HG02759 (cell line): ENCODE results near the gene VMAC.

Experiments
- ATAC-seq: cut with Tn5 transposase; IDR thresholded peaks from one replicate; pipeline ENCODE4 v1.9.1; 2021; ENCODE audit warnings: mild to moderate bottlenecking, moderate library complexity; ENCODE audit not compliant: unreplicated experiment

VMAC gene

DNA sequence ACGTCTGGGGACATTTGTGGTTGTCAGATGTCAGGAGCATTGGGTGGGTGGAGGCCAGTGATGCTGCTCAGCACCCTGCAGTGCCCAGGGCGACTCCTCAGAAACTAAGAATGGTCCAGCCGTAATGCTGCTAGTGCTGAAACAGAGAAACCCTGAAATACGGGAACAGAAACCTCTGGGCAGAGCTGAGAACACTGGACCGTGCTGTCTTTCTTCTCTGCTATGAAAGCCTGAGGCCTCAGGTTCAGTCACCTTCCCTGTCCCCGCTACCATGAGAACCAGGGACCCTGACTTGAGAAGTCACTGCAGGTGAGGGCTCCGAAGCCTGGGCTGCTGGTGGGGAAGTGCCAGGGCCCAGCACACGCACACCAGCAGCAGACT is 22.8 kb downstream of the VMAC start:
- ATAC-seq, result no peak

DNA sequence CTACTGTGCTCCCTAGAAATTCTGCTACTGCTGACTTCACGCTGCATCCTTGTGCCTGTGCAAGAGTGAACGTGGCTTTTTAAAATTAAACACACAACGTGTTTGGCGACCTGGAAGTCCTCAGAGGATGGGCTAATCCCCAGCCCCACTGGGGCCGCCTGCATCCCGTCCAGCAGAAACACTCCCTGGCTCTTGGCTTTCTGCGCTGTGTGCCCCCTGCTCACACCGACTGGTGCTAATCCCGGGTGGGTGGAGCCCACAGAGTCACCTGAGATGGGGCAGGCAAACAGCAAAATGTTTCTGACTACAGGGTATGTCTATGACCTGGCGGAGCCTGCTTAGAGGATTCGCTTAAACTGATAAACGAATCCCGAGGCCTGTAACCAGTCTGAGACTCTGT is 24.5 kb downstream of the VMAC start:
- no peak for ATAC-seq

DNA sequence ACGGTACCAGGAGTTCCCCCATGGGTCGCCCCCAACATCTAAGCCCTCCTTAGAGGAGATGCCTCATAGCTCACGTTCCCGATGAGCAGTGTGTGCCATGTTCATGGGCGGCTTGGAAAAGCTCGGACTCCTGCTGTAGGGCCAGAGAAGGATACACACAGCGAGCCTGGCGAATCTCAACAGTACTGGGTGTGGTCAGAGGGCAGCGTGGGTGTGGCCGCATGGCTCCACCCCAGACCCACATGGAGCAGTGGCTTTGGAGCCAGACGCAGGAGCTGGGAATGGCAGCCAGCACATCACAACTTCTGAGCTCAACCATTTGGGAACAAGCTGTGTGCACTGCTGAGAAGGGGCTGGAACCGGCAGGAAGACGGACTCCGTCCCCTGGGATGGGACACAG is 25.0 kb downstream of the VMAC start:
- ATAC-seq, result no peak

DNA sequence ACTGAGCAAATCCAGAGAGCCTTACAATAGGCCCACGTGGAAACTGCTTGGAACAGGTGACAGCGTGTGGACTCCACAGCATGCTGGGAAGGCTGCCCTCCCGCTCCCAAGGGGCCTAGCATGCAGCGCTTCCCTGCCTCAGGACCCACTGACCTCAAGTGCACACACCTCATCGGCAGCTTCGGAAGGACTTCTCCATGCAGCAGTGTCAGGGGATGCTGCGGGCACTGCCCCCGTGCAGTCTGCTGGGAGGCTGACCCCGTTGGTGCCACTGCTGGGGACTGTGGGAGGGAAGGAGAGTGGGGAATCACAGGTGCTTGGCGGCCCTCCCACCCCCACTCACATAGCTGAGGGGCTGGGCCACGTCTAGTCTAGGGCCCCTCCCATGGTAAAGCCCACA is 26.6 kb downstream of the VMAC start:
- no peak for ATAC-seq

DNA sequence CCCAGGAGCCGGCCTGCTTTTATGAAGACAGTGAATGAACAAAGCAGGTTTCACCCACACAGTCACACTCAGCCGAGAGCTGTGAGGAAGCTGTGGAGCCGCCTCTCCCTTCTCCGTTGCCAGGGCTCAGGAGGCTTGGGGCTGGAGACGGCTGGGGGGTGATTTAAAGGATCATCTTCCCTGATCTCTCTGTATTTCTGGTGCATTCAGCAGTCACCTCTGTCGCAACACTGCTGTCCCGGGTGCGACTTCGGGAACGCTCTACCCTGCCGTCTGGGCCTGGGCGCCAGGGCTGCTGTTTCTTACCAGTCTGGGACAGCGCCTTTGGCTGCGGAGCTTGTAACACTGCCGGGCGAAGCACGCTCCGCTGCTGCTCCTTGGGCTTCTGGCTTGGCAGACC is 27.5 kb downstream of the VMAC start:
- no peak for ATAC-seq

DNA sequence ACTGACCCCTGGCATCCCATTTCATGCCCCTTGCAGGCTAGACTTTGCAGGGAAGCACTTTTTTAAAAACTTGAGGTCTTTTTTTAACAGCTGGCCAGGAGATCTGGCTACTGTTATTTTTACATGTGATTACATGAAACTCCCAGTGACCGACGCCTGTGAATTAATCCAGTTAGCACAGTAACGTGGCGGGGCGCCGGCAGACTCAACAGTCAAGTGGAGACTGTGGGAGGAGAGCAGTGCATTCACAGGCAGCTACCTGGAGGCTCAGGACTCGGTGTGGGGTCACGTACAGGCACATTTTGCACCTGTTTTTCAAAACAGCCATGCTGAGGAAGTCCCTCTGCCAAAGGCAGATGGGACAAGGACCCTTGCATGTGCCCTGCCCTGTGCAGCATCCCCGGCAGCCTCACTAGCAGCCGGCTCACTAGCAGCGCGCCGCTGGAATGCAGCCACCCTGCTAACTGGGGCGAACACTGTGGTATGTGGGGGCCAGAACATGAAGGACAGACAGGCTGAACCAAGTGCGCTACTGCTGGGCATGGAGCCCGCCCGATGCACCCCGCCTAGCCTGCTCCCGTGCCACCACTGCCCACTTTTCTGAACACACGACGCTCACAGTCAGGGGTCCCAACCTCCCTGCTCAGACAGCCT is 28.1 kb downstream of the VMAC start:
- ATAC-seq, result no peak

DNA sequence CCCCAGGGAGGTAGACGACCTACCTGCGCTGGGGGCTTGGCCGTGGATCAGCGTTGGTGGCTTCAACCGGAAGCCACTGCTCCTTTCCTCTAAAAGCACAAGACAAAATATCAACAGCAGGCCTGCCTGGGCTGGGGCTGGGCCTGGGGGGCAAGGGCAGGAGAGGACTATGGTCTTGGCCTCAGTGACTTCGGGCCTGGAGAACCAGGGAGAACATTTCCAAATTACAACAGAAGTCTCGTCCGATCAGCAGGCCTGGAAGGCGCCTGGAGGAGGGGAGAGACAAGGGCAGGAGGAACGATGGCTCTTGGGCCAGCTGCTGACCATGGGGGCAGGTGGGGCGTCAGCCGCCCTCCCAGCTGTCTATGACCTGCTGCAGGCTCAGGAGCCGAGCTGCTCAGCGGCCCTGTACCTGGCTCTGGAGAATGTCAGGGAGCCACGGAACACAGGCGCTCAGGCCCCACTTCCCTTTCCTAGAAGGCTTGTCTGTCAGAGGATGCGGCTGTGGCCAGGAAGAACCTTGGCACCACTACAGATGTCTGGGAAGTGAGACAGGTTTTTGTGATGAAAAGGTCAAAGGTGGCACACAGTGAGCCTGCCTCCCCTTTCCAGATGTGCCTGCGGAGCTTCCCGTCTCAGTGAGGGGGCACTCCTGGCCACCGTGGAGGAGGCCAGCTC is 28.9 kb downstream of the VMAC start:
- ATAC-seq, result no peak

DNA sequence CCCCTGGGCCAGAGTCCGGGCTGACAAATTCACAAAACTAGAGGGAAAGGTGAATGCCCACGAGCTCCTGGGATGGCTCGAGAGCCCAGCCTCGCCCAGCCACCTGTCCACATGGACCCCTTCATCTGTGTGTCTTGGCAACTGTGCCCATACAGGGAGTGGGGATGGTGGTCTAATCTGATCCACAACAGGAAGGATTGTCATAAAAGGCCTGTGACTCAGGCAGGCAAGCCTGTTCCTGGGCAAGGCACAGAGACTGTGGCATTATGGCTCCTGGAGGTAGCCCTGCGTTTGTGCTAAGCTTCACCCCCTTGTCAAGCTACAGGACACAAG is 29.4 kb downstream of the VMAC start:
- no peak for ATAC-seq

DNA sequence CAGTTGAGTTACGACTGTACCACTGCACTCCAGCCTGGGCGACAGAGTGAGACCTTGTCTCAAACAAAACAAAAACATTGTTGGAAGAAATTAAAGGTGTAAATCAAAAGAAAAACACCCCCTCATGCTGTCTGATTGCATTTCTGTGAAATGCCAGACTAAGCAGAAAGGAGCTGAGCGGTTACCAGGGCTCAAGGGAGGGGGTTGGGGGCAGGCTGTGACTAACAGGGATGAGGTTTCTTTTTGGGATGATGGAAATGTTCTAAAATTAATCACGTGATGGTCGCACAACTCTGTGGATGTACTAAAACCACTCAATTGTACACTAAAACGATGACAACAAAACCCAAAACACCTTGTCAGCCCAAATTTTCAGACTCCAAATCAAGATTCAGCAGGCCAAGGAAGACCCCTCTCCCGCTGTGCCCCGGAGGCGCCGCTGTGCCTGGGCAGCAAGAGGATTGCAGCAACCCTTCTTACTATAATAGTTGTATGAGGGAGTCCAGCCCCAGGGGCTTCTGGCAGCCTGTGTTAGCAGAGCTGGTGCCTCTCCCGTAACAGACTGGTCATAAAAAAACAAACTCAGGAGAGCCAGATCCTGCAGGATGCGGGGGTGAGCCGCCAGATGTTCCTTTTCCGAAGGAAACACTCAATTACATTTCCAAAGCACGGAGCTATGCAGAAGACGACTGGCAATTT is 30.3 kb downstream of the VMAC start:
- no peak for ATAC-seq

DNA sequence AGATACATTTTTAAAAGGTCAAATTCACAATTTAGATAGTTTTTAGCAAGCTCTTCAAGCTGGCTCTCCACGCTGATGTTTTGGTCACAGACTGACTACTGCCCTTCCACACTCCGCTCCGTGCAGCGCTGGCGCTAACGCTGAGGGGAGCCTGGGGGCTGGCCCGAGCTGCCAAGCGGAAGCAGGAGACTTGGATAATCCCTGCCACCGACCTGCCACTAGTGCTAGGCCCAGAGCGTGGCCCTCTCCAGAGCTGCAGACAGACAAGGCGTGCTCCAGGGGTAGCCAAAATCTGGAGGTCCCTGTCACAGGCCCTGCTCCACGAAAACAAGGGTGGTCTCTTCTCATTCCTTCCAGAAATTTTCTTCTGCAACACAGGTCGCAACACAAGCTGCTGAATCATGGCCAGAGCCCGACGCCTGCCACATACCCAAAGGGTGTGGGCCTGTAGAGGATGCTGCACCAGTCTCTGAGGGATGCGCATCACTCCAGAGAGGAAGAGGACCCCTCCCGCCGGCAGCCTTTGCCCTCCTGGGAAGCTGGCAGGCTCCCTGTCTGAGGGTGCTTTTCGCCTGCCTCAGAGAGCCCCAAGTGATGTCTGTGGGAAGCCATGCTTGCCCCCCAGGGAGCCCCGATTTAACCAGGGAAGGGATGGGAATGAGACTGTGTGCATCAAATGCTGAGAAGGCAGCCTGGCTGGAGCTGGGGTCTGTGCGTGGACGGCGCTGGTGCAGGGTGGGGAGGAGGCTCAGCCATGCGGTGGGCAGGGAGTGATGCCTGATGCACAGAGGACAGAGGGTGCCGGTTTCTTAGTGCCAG is 31.0 kb downstream of the VMAC start:
- no peak for ATAC-seq

DNA sequence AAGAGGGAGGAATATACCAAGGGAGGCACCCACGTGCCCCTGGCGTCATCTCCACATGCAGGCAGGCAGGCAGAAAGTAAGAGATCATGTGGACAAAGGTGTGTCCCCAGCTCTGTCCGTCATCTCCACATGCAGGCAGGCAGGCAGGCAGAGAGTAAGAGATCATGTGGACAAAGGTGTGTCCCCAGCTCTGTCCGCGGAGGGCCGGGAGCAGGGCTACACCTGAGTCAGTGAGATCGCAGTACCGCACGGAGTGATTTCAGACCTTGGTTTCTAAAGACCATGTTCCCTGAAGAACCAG is 31.6 kb downstream of the VMAC start:
- no peak for ATAC-seq

DNA sequence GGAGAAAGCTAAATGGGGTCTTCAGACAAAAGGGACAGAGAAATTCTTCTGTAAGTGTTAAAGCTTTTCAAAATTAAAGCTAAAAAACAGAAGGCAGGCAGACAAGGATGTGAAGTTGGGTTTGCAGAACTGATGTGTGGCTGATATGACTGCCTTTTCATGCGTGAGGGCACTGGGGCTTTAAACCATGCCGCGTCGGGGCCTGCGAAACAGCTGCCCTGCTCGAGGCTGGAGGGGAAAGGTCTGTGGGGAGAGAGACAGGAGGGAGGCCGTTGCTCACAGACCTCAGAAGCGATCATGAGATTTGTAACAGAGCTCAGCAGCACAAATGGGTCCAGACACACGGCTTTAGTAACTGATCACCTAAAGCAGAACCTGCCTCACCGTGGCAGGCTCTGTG is 32.9 kb downstream of the VMAC start:
- no peak for ATAC-seq

DNA sequence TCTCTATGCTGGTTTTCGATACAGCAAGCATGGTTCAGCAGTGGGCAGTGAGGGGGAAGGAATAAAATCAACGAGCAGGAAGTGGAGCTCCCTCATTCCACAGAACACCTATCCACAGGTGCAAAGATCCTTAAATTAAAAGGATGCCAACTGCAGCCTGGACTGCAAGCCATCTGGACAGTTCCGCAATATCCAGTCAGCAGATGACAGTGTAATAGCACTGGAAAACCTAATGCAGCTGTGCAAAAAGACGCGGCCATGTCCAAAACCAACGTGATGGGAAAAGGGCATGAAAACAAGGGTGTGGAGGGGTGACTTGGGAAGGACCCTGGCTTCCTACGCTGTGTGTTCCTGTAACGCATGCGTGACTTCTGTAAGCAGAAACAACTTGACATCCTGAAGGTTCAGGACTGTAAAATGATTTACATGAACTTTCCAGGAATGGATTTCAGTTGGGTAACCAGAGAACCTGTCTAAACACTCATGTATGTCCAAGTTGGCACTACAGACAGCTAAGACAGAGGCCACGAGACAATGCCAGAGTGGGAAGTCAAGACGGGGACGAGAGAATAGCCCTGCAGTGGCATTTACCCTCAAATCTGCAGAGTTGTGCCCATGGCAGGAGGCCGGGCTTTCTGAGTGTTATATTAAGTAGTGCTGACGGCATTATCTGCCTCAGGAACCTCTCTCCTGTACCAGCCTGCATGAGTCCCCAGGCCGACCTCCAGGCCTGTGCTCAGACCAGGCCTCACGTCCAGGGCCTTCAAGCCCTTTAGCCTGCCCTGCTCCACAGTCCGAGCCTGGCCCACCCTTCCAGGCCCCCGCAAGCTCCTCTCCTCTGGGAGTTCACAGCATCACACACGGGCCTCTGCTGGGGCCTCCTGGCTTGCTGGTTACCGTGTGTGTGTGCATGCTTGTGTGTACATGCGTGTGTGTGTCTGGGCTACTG is 35.9 kb downstream of the VMAC start:
- ATAC-seq, result no peak

DNA sequence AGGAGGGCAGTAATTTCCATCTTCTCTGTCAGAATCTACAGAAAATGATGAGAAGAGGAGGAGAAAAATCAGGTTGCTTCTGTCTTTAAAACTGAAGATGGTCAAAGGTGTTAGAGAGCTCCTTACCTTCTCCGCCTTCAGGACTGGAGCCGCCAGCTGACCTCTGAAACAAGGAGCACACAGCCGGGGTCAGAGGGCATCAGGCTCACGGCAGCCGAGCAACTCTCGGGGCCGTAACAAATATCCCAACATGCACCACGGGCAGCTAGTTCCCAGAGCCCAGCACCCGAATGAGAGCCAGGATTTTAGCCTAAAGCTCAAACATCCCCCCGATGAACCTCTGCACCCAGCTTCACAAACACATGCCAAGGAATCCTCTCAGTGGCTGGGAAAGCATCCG is 37.0 kb downstream of the VMAC start:
- no peak for ATAC-seq

DNA sequence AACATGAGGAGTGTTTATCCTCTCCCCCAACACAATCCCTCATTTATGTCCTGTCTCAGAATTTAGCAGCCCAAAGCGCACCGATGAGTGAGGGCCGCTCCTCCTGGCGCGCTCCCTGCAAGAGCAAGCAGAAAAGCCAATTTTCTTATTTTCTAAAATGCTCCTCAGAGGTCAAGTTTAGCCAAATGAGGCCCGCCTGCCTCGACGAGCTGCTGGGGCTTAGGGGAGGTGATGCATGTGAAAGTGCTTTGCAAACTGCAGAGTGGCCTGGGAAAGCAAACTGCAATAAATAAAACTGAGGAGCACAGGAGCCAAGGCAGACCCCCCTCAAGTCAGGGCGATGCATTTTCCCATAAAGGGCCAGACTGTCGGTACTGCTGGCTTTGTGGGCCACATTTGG is 38.4 kb downstream of the VMAC start:
- no peak for ATAC-seq

DNA sequence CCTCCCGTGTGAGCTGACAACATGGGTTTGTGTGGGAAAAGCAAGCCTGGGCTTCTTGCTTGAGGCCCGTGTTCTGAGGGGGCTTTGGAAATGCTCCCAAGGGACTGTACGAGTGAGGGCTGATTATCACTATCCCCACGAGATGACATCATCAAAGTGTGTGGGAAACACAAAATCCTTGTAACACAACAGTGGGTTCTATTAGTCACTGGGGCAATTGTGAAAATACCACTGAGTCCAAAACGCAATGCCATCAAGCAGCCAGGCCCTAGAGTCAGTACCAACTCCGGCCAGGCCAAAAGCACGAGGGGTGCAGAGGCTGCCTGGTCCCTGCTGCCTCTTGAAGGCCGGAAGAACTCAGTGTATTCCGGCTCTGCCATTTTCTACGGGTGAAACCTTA is 39.0 kb downstream of the VMAC start:
- ATAC-seq, result no peak

DNA sequence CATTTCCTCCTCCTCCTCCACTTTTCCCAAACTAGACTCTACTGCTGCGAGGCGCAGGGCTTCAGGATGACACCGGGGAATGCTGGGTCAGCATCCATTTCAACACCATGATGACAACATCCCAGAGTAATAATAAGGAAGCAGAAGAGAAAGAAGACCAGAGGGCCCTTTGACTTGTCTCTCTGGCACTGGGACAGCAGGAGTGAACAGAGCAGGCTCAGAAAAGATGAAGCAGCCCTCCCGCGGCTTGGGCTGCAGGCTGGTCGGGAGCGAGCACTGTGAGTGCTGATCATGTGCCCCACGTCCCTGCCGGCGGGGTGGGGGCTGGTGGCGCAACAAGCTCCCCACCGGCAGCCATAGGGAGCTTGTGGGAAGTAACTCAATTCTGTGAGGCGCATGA is 42.8 kb downstream of the VMAC start:
- ATAC-seq, result no peak

DNA sequence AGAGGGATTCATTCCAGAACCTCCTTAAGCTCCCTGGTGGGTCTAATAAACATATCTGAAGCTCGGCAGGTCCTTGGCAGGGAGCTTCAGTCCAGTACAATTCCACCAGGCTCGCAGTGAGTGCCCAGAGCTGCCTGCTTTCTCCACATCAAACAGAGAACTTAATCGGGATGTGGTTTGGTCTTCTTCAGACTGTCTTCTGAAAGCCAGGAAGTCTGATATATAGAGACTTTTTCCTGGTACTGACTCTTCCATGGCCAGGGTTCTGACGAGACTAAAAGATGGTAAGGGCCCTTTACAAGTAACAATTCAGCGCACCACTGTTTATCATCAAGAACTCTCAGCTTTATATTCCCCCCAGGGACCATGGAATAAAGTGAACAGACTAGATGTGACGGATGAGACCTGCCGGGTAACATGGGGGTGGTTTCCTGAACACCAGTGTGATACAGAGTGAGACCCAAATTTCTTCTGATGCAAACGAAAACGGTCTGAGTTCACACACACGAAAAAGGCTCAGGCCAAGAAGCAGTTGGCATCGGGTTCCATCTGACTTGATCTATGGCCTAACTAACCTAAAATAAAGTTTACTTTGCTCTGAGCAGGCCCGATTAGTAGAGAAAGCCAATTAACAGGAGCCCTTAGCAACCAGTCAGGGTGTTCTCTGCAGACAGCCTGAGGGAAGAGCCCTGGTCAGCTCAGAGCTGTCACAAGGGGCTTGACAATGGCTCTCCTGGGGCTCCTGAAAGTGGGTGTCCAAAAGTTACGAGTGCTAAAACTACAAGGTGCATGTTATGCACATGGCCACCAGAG is 44.3 kb downstream of the VMAC start:
- no peak for ATAC-seq

DNA sequence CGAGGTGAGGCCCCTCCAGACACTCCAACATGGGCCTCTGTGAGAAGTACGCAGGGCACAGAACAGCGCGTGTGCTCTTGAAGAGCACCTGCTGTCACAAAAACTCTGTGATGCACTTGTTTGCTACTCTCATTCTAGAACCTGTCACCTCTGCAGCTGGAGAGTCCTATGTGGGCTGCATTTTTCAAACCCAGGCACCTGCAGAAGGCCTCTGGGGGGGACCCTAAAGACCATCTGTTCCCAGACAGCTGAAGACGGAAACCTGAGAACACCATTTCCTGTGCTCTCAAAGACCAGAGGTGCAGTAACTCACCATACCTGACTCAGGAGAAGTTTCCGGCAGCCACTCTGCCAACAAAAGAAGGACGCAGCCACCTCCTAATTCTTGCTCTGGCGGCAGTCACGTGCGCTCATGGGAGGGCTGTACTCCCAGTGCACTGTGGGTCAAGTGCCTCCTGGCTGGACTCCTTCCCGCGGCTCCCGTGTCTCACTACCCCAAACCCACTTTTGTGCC is 45.2 kb downstream of the VMAC start:
- no peak for ATAC-seq

DNA sequence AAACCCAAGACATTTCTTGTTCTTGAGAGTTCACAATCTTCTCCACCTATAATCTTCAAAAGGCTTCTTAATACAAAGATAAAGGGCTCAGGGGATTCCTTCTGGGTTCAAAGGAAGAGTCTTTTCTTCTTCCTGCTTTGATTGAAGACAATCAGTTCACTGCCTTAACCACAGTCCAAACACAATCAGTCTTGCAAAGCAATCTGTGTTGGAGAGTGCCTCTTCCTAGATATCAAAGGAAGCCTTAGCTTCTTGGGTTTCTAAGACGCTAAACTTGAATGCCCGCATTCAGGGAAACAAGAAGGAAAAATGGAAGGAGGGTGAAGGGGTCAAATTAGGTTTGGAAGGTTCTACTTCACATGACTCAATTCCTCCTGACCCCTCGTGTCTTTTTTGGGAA is 46.1 kb downstream of the VMAC start:
- no peak for ATAC-seq
